Coronary artery (tissue), 2 donors: ENCODE measurements around the gene TSPAN18.

ENCODE experiments used
- DNase-seq: peaks from one replicate; pipeline ENCODE4 v3.0.0-alpha.2; 2017; ENCODE audit warnings: low spot score
- H3K27ac ChIP-seq, 2 donors: fragments of 200-600 bp; sonication (generic); one replicate each; pipeline ENCODE4 v1.5.1; 2016 to 2019
- H3K4me3 ChIP-seq: fragments of 200-600 bp; sonication (generic); 2 replicates; pipeline ENCODE4 v1.5.1; 2016; ENCODE audit warnings: mild to moderate bottlenecking, moderate library complexity
- TF ChIP-seq, protein P1 (sequence below): fragments of 200-600 bp; sonication (generic); IDR thresholded peaks from one replicate; pipeline ENCODE4 v1.5.1; 2019; ENCODE audit warnings: antibody characterized with exemption

The TSPAN18 gene

GRCh38 chr11:44782478-44782877 lies 55.7 kb downstream of the TSPAN18 start:
- DNase-seq = no peak
- Histone ChIP-seq H3K4me3 (no peak overlapping the region), H3K27ac (no peak overlapping the region)
- TF ChIP-seq, protein P1, sequence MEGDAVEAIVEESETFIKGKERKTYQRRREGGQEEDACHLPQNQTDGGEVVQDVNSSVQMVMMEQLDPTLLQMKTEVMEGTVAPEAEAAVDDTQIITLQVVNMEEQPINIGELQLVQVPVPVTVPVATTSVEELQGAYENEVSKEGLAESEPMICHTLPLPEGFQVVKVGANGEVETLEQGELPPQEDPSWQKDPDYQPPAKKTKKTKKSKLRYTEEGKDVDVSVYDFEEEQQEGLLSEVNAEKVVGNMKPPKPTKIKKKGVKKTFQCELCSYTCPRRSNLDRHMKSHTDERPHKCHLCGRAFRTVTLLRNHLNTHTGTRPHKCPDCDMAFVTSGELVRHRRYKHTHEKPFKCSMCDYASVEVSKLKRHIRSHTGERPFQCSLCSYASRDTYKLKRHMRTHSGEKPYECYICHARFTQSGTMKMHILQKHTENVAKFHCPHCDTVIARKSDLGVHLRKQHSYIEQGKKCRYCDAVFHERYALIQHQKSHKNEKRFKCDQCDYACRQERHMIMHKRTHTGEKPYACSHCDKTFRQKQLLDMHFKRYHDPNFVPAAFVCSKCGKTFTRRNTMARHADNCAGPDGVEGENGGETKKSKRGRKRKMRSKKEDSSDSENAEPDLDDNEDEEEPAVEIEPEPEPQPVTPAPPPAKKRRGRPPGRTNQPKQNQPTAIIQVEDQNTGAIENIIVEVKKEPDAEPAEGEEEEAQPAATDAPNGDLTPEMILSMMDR = no peak

GRCh38 chr11:44784436-44784760 lies 57.6 kb downstream of the TSPAN18 start:
- TF ChIP-seq, protein P1 = no peak
- peak overlapping the region; percentile 5 to 57 for H3K27ac ChIP-seq

GRCh38 chr11:44784851-44785250 lies 58.1 kb downstream of the TSPAN18 start:
- H3K27ac ChIP-seq = peak overlapping the region in 1 of 2 donors; percentile 57
- no peak for DNase-seq
- H3K4me3 ChIP-seq = no peak overlapping the region
- TF ChIP-seq, protein P1 = no peak

More at GRCh38 chr11:44784436-44784760, 57.6 kb downstream of the TSPAN18 start:
- no peak overlapping the region for H3K4me3 ChIP-seq
- no peak for DNase-seq

- H3K27ac ChIP-seq = no peak overlapping the region
- TF ChIP-seq, protein P1 = no peak
- no peak for DNase-seq
- no peak overlapping the region for H3K4me3 ChIP-seq
These were observed 59.3 kb downstream of the TSPAN18 start for GRCh38 chr11:44785856-44786607.

GRCh38 chr11:44787070-44787469 lies 60.3 kb downstream of the TSPAN18 start:
- TF ChIP-seq, protein P1 = no peak
- no peak overlapping the region for H3K27ac ChIP-seq
- DNase-seq = no peak
- no peak overlapping the region for H3K4me3 ChIP-seq

DNA sequence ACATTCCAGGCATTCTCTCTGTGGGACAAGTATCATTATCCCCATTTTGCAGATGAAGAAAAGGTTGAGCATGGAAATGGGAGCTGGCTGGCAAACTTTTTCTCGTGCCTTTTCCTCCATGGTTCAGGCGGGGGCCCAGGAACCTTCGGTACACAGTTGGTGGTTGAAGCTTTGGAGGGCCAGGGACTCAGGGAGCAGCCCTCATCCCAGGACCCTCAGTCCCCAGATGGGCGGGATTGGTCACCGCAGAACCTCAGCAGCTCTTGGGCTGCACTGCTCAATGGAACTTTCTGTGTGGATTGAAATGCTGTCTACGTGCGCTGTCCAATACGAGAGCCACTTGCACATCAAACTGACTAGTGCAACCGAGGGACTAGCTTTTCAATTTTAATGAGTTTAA lies 61.2 kb downstream of the TSPAN18 start:
- H3K4me3 ChIP-seq = no peak overlapping the region
- no peak for DNase-seq
- TF ChIP-seq, protein P1 = no peak
- no peak overlapping the region for H3K27ac ChIP-seq

- TF ChIP-seq, protein P1 = no peak
- no peak for DNase-seq
- H3K4me3 ChIP-seq = no peak overlapping the region
- H3K27ac ChIP-seq = no peak overlapping the region
These were observed 61.9 kb downstream of the TSPAN18 start for GRCh38 chr11:44788536-44789261.
